ENCODE results near the gene TPRN. TPM values are rescaled to one million over a fixed set of nuclear protein-coding genes. Genes with fewer than 3 reads are reported as not detected.

TPRN gene
- total RNA-seq, 1 donor from 2014 or later: 8.2 TPM

GRCh38 chr9:137176302-137177182 lies 24.0 kb downstream of the TPRN start:
- Mint-ChIP-seq H3K4me3 (ENCODE audit: unreplicated experiment) (no peak overlapping the region), H3K4me1 (ENCODE audit: unreplicated experiment) (no peaks in the 10 kb centered on the region), H3K9me3 (ENCODE audit: unreplicated experiment) (no peaks in the 10 kb centered on the region), H3K27ac (ENCODE audit: unreplicated experiment) (no peak overlapping the region), H3K36me3 (ENCODE audit: low read depth, unreplicated experiment) (peaks cover 8% of the 10 kb centered on the region), H3K27me3 (ENCODE audit: unreplicated experiment) (peaks cover 9% of the 10 kb centered on the region)
- peak; percentile 42 for DNase-seq (ENCODE audit: low spot score)
- TF ChIP-seq CTCF (IDR thresholded peaks at IDR 0.05; ENCODE audit: unreplicated experiment): peak; percentile 18

GRCh38 chr9:137175345-137175961 lies 25.1 kb downstream of the TPRN start:
- Mint-ChIP-seq H3K9me3 (ENCODE audit: unreplicated experiment) (no peaks in the 10 kb centered on the region), H3K36me3 (ENCODE audit: low read depth, unreplicated experiment) (peaks cover 8% of the 10 kb centered on the region), H3K27ac (ENCODE audit: unreplicated experiment) (no peak overlapping the region), H3K4me1 (ENCODE audit: unreplicated experiment) (no peaks in the 10 kb centered on the region), H3K27me3 (ENCODE audit: unreplicated experiment) (peaks cover 11% of the 10 kb centered on the region), H3K4me3 (ENCODE audit: unreplicated experiment) (no peak overlapping the region)
- no peak for TF ChIP-seq CTCF (IDR thresholded peaks at IDR 0.05; ENCODE audit: unreplicated experiment)
- no peak for DNase-seq (ENCODE audit: low spot score)

- Mint-ChIP-seq H3K36me3 (ENCODE audit: low read depth, unreplicated experiment) (peaks cover 8% of the 10 kb centered on the region), H3K27me3 (ENCODE audit: unreplicated experiment) (peaks cover 15% of the 10 kb centered on the region), H3K27ac (ENCODE audit: unreplicated experiment) (no peak overlapping the region), H3K4me3 (ENCODE audit: unreplicated experiment) (no peak overlapping the region), H3K9me3 (ENCODE audit: unreplicated experiment) (no peaks in the 10 kb centered on the region), H3K4me1 (ENCODE audit: unreplicated experiment) (no peaks in the 10 kb centered on the region)
- TF ChIP-seq CTCF (IDR thresholded peaks at IDR 0.05; ENCODE audit: unreplicated experiment): no peak
- DNase-seq (ENCODE audit: low spot score): no peak
Measured at GRCh38 chr9:137174722-137175293, 25.7 kb downstream of the TPRN start.

- Mint-ChIP-seq H3K4me1 (ENCODE audit: unreplicated experiment) (no peaks in the 10 kb centered on the region), H3K36me3 (ENCODE audit: low read depth, unreplicated experiment) (peaks cover 8% of the 10 kb centered on the region), H3K4me3 (ENCODE audit: unreplicated experiment) (no peak overlapping the region), H3K27ac (ENCODE audit: unreplicated experiment) (no peak overlapping the region), H3K27me3 (ENCODE audit: unreplicated experiment) (peaks cover 15% of the 10 kb centered on the region), H3K9me3 (ENCODE audit: unreplicated experiment) (no peaks in the 10 kb centered on the region)
- TF ChIP-seq CTCF (IDR thresholded peaks at IDR 0.05; ENCODE audit: unreplicated experiment): no peak
- DNase-seq (ENCODE audit: low spot score): no peak
Measured at GRCh38 chr9:137173796-137174664, 26.5 kb downstream of the TPRN start.

All from endothelial cell (in vitro differentiated cells).